ENCODE results near the gene RNF26. TPM values are rescaled to one million over a fixed set of nuclear protein-coding genes. Genes with fewer than 3 reads are reported as not detected.

The RNF26 gene
- total and polyA plus RNA-seq, 2 of the 13 experiments (the other 11 are each of a cell fraction or from before 2014, with no cell fraction given): 11.9 to 26.3 TPM

GRCh38 chr11:119380160-119380826 lies 46.0 kb downstream of the RNF26 start (continued):
- no peak for TF ChIP-seq ZKSCAN1 (IDR thresholded peaks at IDR 0.05; ENCODE audit: low read length)
- TF ChIP-seq GABPB1 (CRISPR knock-in tag; IDR thresholded peaks at IDR 0.05): peak; percentile 52; the same call in 1 of the 2 replicates
- no peak for TF ChIP-seq GABPA (IDR thresholded peaks at IDR 0.05; ENCODE audit: low read depth, low read length)
- peak; percentile 61 for TF ChIP-seq GABPA (CRISPR knock-in tag; IDR thresholded peaks at IDR 0.05; ENCODE audit: low read depth)
- TF ChIP-seq TCF7L2 (IDR thresholded peaks at IDR 0.05; ENCODE audit: low read depth, low read length): no peak
- TF ChIP-seq HNF1A (IDR thresholded peaks at IDR 0.05; ENCODE audit: low read depth): no peak
- 0 out of 2 replicates have a peak, but pooled peaks have one; percentile 27 for TF ChIP-seq HNF1A (CRISPR knock-in tag; IDR thresholded peaks at IDR 0.05; ENCODE audit: borderline replicate concordance)
- no peak for TF ChIP-seq THAP7 (CRISPR knock-in tag; IDR thresholded peaks at IDR 0.05)
- TF ChIP-seq SRY (CRISPR knock-in tag; IDR thresholded peaks at IDR 0.05): 0 out of 2 replicates have a peak, but pooled peaks have one; percentile 29
- TF ChIP-seq EHMT2 (IDR thresholded peaks at IDR 0.05; ENCODE audit: borderline replicate concordance, low read depth, low read length): no peak
- TF ChIP-seq ZFX (CRISPR knock-in tag; IDR thresholded peaks at IDR 0.05; ENCODE audit: low read depth): peak; percentile 37
- TF ChIP-seq ZNF687 (CRISPR knock-in tag; IDR thresholded peaks at IDR 0.05): peak; percentile 60
- TF ChIP-seq ZFP41 (CRISPR knock-in tag; IDR thresholded peaks at IDR 0.05; ENCODE audit: borderline replicate concordance): no peak
- no peak for TF ChIP-seq RARG (CRISPR knock-in tag; IDR thresholded peaks at IDR 0.05; ENCODE audit: low read depth)
- 0 out of 2 replicates have a peak, but pooled peaks have one; percentile 21 for TF ChIP-seq PLSCR1 (CRISPR knock-in tag; IDR thresholded peaks at IDR 0.05; ENCODE audit: borderline replicate concordance)
- TF ChIP-seq GTF2F1 (IDR thresholded peaks at IDR 0.05; ENCODE audit: low read length): no peak
- TF ChIP-seq PLRG1 (conservative IDR thresholded peaks at IDR 0.05): no peak
- no peak for TF ChIP-seq ZNF207 (IDR thresholded peaks at IDR 0.05; ENCODE audit: borderline replicate concordance)
- no peak for TF ChIP-seq LCORL (IDR thresholded peaks at IDR 0.05)
- peak; percentile 58; the same call in 1 of the 2 replicates for TF ChIP-seq LCORL (CRISPR knock-in tag; IDR thresholded peaks at IDR 0.05)
